ENCODE results near the gene CLEC18B.
"Not testable (repeated sequence)": the region's sequence is repeated elsewhere in the genome, so short reads cannot be mapped to it uniquely, and the experiment has no call there.

DNA sequence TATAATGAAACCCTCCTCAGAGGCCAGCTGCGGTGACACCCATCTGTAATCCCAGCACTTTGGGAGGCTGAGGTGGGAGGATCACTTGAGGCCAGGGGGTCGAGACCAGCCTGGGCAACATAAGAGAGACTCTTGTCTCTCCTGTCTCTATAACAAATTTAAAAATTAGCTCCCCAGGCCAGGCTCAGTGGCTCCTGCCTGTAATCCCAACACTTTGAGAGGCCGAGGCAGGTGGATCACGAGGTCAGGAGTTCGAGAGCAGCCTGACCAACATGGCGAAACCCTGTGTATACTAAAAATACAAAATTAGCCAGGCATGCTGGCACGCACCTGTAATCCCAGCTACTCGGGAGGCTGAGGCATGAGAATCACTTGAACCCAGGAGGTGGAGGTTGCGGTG, 27.1 kb downstream of the CLEC18B start:
- not testable (repeated sequence) for TF ChIP-seq CTCF (IDR thresholded peaks at IDR 0.05; ENCODE audit: insufficient read depth, low read length, poor library complexity, severe bottlenecking); EZH2phosphoT487 (conservative IDR thresholded peaks at IDR 0.05; ENCODE audit: low read length)
